Trophoblast cell (in vitro differentiated cells and primary cell): ENCODE data around the gene PRPF31.

Experiments used
- DNase-seq, 2 donors: peaks; one replicate each; pipeline ENCODE4 v3.0.0-alpha.2; 2016
- H2AFZ ChIP-seq: 2 replicates; pipeline ENCODE4 v1.6.1; 2013; ENCODE audit warnings: low read length, moderate library complexity, mild to moderate bottlenecking; ENCODE audit not compliant: insufficient read depth, poor library complexity
- H2AK5ac ChIP-seq: 2 replicates; pipeline ENCODE4 v1.6.1; 2013; ENCODE audit warnings: mild to moderate bottlenecking, low read length
- H2BK120ac ChIP-seq: 2 replicates; pipeline ENCODE4 v1.6.1; 2013; ENCODE audit warnings: low read length, mild to moderate bottlenecking, moderate library complexity; ENCODE audit not compliant: insufficient read depth, poor library complexity
- H2BK12ac ChIP-seq: 2 replicates; pipeline ENCODE4 v1.6.1; 2013; ENCODE audit warnings: mild to moderate bottlenecking, low read length, moderate library complexity
- H2BK5ac ChIP-seq: 2 replicates; pipeline ENCODE4 v1.6.1; 2013; ENCODE audit warnings: low read length, low read depth, moderate library complexity, mild to moderate bottlenecking; ENCODE audit not compliant: poor library complexity
- H3K14ac ChIP-seq: 2 replicates; pipeline ENCODE4 v1.6.1; 2013; ENCODE audit warnings: mild to moderate bottlenecking, low read length
- H3K18ac ChIP-seq: 2 replicates; pipeline ENCODE4 v1.6.1; 2013; ENCODE audit warnings: mild to moderate bottlenecking, low read length
- H3K23ac ChIP-seq: 2 replicates; pipeline ENCODE4 v1.6.1; 2013; ENCODE audit warnings: low read length
- H3K27ac ChIP-seq: 2 replicates; pipeline ENCODE4 v1.5.1; 2013; ENCODE audit warnings: low read depth, mild to moderate bottlenecking, inconsistent platforms, low read length, moderate library complexity
- H3K27me3 ChIP-seq: 2 replicates; pipeline ENCODE4 v1.6.1; 2013; ENCODE audit warnings: inconsistent platforms, mild to moderate bottlenecking, low read length, moderate library complexity; ENCODE audit not compliant: insufficient read depth
- H3K36me3 ChIP-seq, 2 experiments: 1 replicate in 1 of 2; 2 replicates in 1 of 2; pipeline ENCODE4 v1.6.1; 2013; ENCODE audit warnings: low read length in 2 of 2, mild to moderate bottlenecking in 2 of 2, moderate library complexity in 1 of 2; ENCODE audit not compliant: insufficient read depth in 2 of 2, control insufficient read depth in 1 of 2
- H3K4ac ChIP-seq: 2 replicates; pipeline ENCODE4 v1.6.1; 2013; ENCODE audit warnings: low read depth, mild to moderate bottlenecking, low read length, moderate library complexity
- H3K4me1 ChIP-seq, 2 experiments: 1 replicate in 1 of 2; 2 replicates in 1 of 2; pipeline ENCODE4 v1.6.1; 2013; ENCODE audit warnings: low read length in 2 of 2, mild to moderate bottlenecking in 2 of 2, moderate library complexity in 1 of 2; ENCODE audit not compliant: insufficient read depth in 2 of 2, control insufficient read depth in 1 of 2
- H3K4me2 ChIP-seq: 2 replicates; pipeline ENCODE4 v1.6.1; 2013; ENCODE audit warnings: inconsistent platforms, mild to moderate bottlenecking, low read length, moderate library complexity
- H3K4me3 ChIP-seq: 2 replicates; pipeline ENCODE4 v1.5.1; 2013; ENCODE audit warnings: mild to moderate bottlenecking, low read depth, low read length, inconsistent platforms
- H3K79me1 ChIP-seq: one replicate; pipeline ENCODE4 v1.6.1; 2013; ENCODE audit warnings: low read length
- H3K79me2 ChIP-seq: 2 replicates; pipeline ENCODE4 v1.6.1; 2013; ENCODE audit warnings: low read length, mild to moderate bottlenecking; ENCODE audit not compliant: control insufficient read depth, insufficient read depth, poor library complexity
- H3K9ac ChIP-seq: 2 replicates; pipeline ENCODE4 v1.6.1; 2013; ENCODE audit warnings: mild to moderate bottlenecking, low read length
- H3K9me3 ChIP-seq: 2 replicates; pipeline ENCODE4 v1.6.1; 2013; ENCODE audit warnings: low read depth, mild to moderate bottlenecking, control low read depth, inconsistent platforms, low read length; ENCODE audit not compliant: insufficient read depth
- H4K12ac ChIP-seq: 2 replicates; pipeline ENCODE4 v1.6.1; 2013; ENCODE audit warnings: low read depth, mild to moderate bottlenecking, low read length, moderate library complexity
- H4K8ac ChIP-seq: 2 replicates; pipeline ENCODE4 v1.6.1; 2013; ENCODE audit warnings: low read depth, mild to moderate bottlenecking, low read length, moderate library complexity
- H4K91ac ChIP-seq: one replicate; pipeline ENCODE4 v1.6.1; 2013; ENCODE audit warnings: low read depth, mild to moderate bottlenecking, low read length, moderate library complexity
- WGBS: extraction: QIAGEN DNeasy Blood & Tissue Kit; methylation state at CpG from one replicate; pipeline ENCODE4 v1.1.7; 2013; ENCODE audit warnings: missing lambda C conversion rate; ENCODE audit not compliant: insufficient read length, insufficient coverage; ENCODE audit errors: extremely low coverage; 5-methylcytosine and 5-hydroxymethylcytosine counted together

The PRPF31 gene

DNA sequence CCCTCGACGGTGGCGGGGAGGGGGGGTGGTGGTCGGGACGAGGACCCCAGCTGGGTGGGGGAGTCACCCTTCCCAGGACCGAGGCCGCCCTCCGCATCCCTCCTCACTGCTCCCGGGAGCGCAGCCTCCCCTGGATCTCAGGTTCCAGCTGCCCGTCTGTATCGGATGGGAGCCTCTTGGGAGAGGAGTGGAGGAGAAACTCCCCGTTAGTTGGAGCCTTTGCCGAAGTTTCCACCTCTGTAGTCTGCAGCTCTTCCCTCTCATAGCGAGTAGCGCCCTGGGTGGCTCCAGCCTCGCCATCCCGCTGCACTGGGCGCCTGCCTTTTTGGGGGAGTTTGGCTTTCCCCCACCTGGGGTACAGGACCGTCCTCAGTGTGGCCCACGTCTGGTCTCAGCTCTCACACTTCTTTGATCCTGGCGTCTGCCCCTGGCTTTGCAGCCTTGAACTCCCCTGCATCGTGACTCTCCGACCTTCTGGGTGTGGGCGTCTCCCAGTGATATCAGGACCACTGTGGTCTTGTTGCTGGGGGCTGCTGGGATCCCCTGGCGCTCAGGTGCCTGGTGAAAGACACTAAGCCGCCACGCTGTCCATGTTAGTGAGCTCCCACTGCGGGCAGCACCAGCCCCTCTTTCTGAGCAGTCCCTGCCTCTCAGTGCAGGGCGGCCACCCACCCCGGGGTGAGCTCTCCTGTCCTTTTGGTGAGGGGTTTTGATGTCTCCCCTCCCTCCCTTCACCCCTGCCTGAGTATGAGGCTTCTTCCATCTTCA, 23.1 kb downstream of the PRPF31 start:
- Histone ChIP-seq H4K91ac (peak overlapping the region; percentile 99), H3K4ac (peak overlapping the region; percentile 100), H2BK5ac (no peak overlapping the region), H3K9me3 (peaks cover 1% of the 10 kb centered on the region), H3K27ac (no peak overlapping the region), H2BK120ac (no peak overlapping the region), H2BK12ac (no peak overlapping the region), H2AK5ac (peak overlapping the region; percentile 95), H3K18ac (no peak overlapping the region), H3K36me3 (peaks cover 38 to 45% of the 10 kb centered on the region in 2 experiments), H3K9ac (peak overlapping the region; percentile 55), H3K4me3 (peak overlapping the region; percentile 95), H3K79me2 (peaks cover 31% of the 10 kb centered on the region), H4K12ac (peak overlapping the region; percentile 28), H3K4me2 (peak overlapping the region; percentile 64), H3K27me3 (no peaks in the 10 kb centered on the region), H3K14ac (peak overlapping the region; percentile 22), H3K4me1 (peaks cover 11 to 15% of the 10 kb centered on the region in 2 experiments), H3K79me1 (peaks cover 8% of the 10 kb centered on the region), H3K23ac (no peak overlapping the region), H4K8ac (no peak overlapping the region), H2AFZ (peak overlapping the region; percentile 1)
- no CpG with 5 or more reads among the region's 31 CpGs for WGBS
- DNase-seq = no peak

DNA sequence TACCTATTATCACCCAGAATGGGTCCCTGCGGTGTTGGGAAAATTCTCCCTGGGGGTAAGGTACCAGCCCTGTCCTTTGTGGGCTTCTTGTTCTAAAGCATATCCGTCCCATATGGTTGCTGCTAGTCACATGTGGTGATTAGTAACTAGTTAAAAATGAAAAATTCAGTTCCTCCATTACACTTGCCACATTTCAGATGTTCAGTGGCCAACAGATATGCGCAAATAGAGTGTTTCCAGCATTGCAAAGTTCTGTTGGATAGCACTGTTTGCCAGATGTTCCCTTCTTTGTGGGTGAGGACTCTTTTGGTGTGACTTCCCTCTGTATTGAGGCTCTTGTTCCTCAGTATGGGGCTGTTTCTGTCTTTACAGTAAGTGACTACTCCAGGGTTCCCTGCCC, 25.8 kb downstream of the PRPF31 start:
- H3K27ac ChIP-seq = no peak overlapping the region
- peak overlapping the region; percentile 50 for H3K4ac ChIP-seq
- no peak overlapping the region for H3K14ac ChIP-seq
- peaks cover 31% of the 10 kb centered on the region for H3K79me2 ChIP-seq
- H3K9ac ChIP-seq = no peak overlapping the region
- peaks cover 8% of the 10 kb centered on the region for H3K79me1 ChIP-seq
- no peak overlapping the region for H2BK5ac ChIP-seq
- H3K9me3 ChIP-seq = no peaks in the 10 kb centered on the region
- no peak overlapping the region for H2BK12ac ChIP-seq
- H3K4me3 ChIP-seq = no peak overlapping the region
- no peak overlapping the region for H3K4me2 ChIP-seq
- no peak overlapping the region for H4K91ac ChIP-seq
- no peak for DNase-seq
- WGBS = no CpG with 5 or more reads among the region's 3 CpGs
- H3K27me3 ChIP-seq = no peaks in the 10 kb centered on the region
- peaks cover 6 to 10% of the 10 kb centered on the region in 2 experiments for H3K4me1 ChIP-seq
- no peak overlapping the region for H3K23ac ChIP-seq
- H3K36me3 ChIP-seq = peaks cover 65 to 72% of the 10 kb centered on the region in 2 experiments
- H4K12ac ChIP-seq = no peak overlapping the region
- no peak overlapping the region for H2BK120ac ChIP-seq
- H3K18ac ChIP-seq = no peak overlapping the region
- H2AFZ ChIP-seq = no peak overlapping the region
- no peak overlapping the region for H4K8ac ChIP-seq
- no peak overlapping the region for H2AK5ac ChIP-seq

- Histone ChIP-seq H3K4me3 (no peak overlapping the region), H4K12ac (no peak overlapping the region), H3K4ac (no peak overlapping the region), H3K9me3 (no peaks in the 10 kb centered on the region), H3K4me1 (peaks cover 6 to 10% of the 10 kb centered on the region in 2 experiments), H4K8ac (no peak overlapping the region), H2BK5ac (no peak overlapping the region), H4K91ac (no peak overlapping the region), H3K27ac (no peak overlapping the region), H2AK5ac (no peak overlapping the region), H3K79me2 (peaks cover 31% of the 10 kb centered on the region), H2BK12ac (no peak overlapping the region), H2BK120ac (no peak overlapping the region), H3K23ac (no peak overlapping the region), H3K9ac (no peak overlapping the region), H3K36me3 (peaks cover 74 to 81% of the 10 kb centered on the region in 2 experiments), H3K79me1 (peaks cover 7% of the 10 kb centered on the region), H3K18ac (no peak overlapping the region), H3K14ac (no peak overlapping the region), H3K4me2 (no peak overlapping the region), H2AFZ (no peak overlapping the region), H3K27me3 (no peaks in the 10 kb centered on the region)
- no peak for DNase-seq
- 100% methylated on average over 3 of the region's 7 CpGs for WGBS
Observed at GRCh38 chr19:54142166-54142780, 26.7 kb downstream of the PRPF31 start.

- Histone ChIP-seq H3K14ac (no peak overlapping the region), H4K12ac (peak overlapping the region; percentile 27), H4K8ac (no peak overlapping the region), H2BK120ac (no peak overlapping the region), H3K79me1 (no peaks in the 10 kb centered on the region), H4K91ac (no peak overlapping the region), H3K4me2 (no peak overlapping the region), H2AFZ (no peak overlapping the region), H3K23ac (no peak overlapping the region), H2AK5ac (no peak overlapping the region), H3K27ac (no peak overlapping the region), H2BK5ac (no peak overlapping the region), H3K4ac (no peak overlapping the region), H3K18ac (no peak overlapping the region), H3K9ac (no peak overlapping the region), H3K9me3 (no peaks in the 10 kb centered on the region), H3K36me3 (peaks cover 91 to 92% of the 10 kb centered on the region in 2 experiments), H3K4me1 (no peaks in the 10 kb centered on the region), H2BK12ac (no peak overlapping the region), H3K4me3 (no peak overlapping the region), H3K27me3 (no peaks in the 10 kb centered on the region), H3K79me2 (peaks cover under 1% of the 10 kb centered on the region)
- no peak for DNase-seq
- WGBS = no CpG with 5 or more reads among the region's 28 CpGs
Observed at GRCh38 chr19:54145541-54146158, 30.1 kb downstream of the PRPF31 start.
